Tibial nerve (tissue), 4 donors: ENCODE results near the gene S100A4. TPM values are rescaled to one million over a fixed set of nuclear protein-coding genes. Genes with fewer than 3 reads are reported as not detected.

Experiments
- DNase-seq, 2 donors: peaks; one replicate each; pipeline ENCODE4 v3.0.0-alpha.2; 2019; ENCODE audit warnings: low spot score in 2 of 2
- H3K27ac ChIP-seq, 4 donors: fragments of 200-600 bp; sonication (generic) in 3 of 4; one replicate each; pipeline ENCODE4 v1.5.1; 2017 to 2019; ENCODE audit warnings: mild to moderate bottlenecking in 1 of 4
- H3K27me3 ChIP-seq, 2 donors: fragments of 200-600 bp; sonication (generic) in 1 of 2; one replicate each; pipeline versions ENCODE4 v1.5.1 to v1.6.0; 2017 to 2019
- H3K36me3 ChIP-seq, 3 donors: fragments of 200-600 bp; sonication (generic); one replicate each; pipeline ENCODE4 v1.5.1; 2018 to 2019
- H3K4me1 ChIP-seq, 4 donors: fragments of 200-600 bp; sonication (generic) in 3 of 4; one replicate each; pipeline ENCODE4 v1.5.1; 2017 to 2019
- H3K4me3 ChIP-seq, 4 donors: fragments of 200-600 bp; sonication (generic) in 3 of 4; one replicate each; pipeline ENCODE4 v1.5.1; 2017 to 2019; ENCODE audit warnings: mild to moderate bottlenecking in 1 of 4, moderate library complexity in 1 of 4
- H3K9me3 ChIP-seq, 4 donors: fragments of 200-600 bp; sonication (generic) in 3 of 4; one replicate each; pipeline ENCODE4 v1.5.1; 2017 to 2019
- EP300 ChIP-seq, 2 donors: sonication (generic); formaldehyde crosslinking; IDR thresholded peaks; one replicate each; pipeline ENCODE4 v1.6.1; 2017; ENCODE audit warnings: antibody characterized with exemption in 2 of 2, mild to moderate bottlenecking in 1 of 2
- POLR2A ChIP-seq, 2 donors: fragments of 450-650 bp; IDR thresholded peaks; one replicate each; pipeline ENCODE4 v1.6.1; 2017; ENCODE audit warnings: antibody characterized with exemption in 2 of 2, mild to moderate bottlenecking in 2 of 2, moderate library complexity in 2 of 2
- WGBS, 2 donors: methylation state at CpG; one replicate each; pipeline ENCODE4 v1.1.5; 2018; 5-methylcytosine and 5-hydroxymethylcytosine counted together
- total RNA-seq, 4 donors: library from RNA; depleted of rRNA; stranded (reverse); fragments of >200 nt; gene quantifications; one replicate each; pipeline ENCODE4 v1.1.0, GENCODE V29; 2016
- TF ChIP-seq, protein P1 (sequence below), 5 experiments: fragments of 200-600 bp in 3 of 5; fragments of 450-650 bp in 2 of 5; sonication (generic) in 3 of 5; IDR thresholded peaks; one replicate each; pipeline ENCODE4 v1.5.1; 2016 to 2019; ENCODE audit warnings: antibody characterized with exemption in 5 of 5, mild to moderate bottlenecking in 3 of 5, moderate library complexity in 2 of 5

S100A4 gene
- total RNA-seq, 4 donors from 2014 or later = 398 to 439 (median 420) TPM

DNA sequence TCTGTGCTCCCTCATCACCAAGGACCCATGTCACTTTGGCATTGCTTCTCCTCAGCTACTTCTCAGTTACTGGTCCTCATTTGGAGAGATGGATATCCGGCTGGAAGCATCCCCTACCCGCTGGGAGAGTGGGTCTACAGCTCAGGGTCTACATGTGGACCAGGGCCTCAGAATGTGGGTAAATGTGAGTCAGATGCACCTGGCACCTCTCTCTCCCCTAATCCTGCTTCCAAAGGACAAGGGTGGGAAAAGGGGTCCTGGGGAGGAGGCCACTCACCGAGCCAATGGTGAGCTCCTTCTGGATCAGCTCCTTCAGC lies 10.7 kb downstream of the S100A4 start:
- Histone ChIP-seq H3K4me3 (peak overlapping the region; percentile 67 to 99 (median 78)), H3K36me3 (no peaks in the 10 kb centered on the region), H3K27me3 (no peaks in the 10 kb centered on the region), H3K4me1 (peaks cover 0 to 60% (median 27%) of the 10 kb centered on the region in 4 donors), H3K9me3 (no peaks in the 10 kb centered on the region), H3K27ac (peak overlapping the region; percentile 96 to 100 (median 98))
- no peak for TF ChIP-seq POLR2A (IDR thresholded peaks at IDR 0.05)
- TF ChIP-seq, protein P1, sequence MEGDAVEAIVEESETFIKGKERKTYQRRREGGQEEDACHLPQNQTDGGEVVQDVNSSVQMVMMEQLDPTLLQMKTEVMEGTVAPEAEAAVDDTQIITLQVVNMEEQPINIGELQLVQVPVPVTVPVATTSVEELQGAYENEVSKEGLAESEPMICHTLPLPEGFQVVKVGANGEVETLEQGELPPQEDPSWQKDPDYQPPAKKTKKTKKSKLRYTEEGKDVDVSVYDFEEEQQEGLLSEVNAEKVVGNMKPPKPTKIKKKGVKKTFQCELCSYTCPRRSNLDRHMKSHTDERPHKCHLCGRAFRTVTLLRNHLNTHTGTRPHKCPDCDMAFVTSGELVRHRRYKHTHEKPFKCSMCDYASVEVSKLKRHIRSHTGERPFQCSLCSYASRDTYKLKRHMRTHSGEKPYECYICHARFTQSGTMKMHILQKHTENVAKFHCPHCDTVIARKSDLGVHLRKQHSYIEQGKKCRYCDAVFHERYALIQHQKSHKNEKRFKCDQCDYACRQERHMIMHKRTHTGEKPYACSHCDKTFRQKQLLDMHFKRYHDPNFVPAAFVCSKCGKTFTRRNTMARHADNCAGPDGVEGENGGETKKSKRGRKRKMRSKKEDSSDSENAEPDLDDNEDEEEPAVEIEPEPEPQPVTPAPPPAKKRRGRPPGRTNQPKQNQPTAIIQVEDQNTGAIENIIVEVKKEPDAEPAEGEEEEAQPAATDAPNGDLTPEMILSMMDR (IDR thresholded peaks at IDR 0.05) = peak in 1 of 5 experiments; percentile 9
- 59 to 65% methylated on average over 3 of the region's 3 CpGs for WGBS, 2 donors
- DNase-seq = no peak

GRCh38 chr1:153534226-153534924 lies 11.2 kb downstream of the S100A4 start:
- WGBS, 2 donors = 41 to 53% methylated on average over 7 of the region's 7 CpGs
- Histone ChIP-seq H3K27me3 (no peaks in the 10 kb centered on the region), H3K4me1 (peaks cover 0 to 60% (median 27%) of the 10 kb centered on the region in 4 donors), H3K4me3 (peak overlapping the region; percentile 67 to 99 (median 78)), H3K36me3 (no peaks in the 10 kb centered on the region), H3K27ac (peak overlapping the region; percentile 96 to 100 (median 98)), H3K9me3 (no peaks in the 10 kb centered on the region)
- TF ChIP-seq, protein P1 (IDR thresholded peaks at IDR 0.05) = no peak
- no peak for TF ChIP-seq EP300 (IDR thresholded peaks at IDR 0.05)
- TF ChIP-seq POLR2A (IDR thresholded peaks at IDR 0.05) = no peak
- DNase-seq = no peak

DNA sequence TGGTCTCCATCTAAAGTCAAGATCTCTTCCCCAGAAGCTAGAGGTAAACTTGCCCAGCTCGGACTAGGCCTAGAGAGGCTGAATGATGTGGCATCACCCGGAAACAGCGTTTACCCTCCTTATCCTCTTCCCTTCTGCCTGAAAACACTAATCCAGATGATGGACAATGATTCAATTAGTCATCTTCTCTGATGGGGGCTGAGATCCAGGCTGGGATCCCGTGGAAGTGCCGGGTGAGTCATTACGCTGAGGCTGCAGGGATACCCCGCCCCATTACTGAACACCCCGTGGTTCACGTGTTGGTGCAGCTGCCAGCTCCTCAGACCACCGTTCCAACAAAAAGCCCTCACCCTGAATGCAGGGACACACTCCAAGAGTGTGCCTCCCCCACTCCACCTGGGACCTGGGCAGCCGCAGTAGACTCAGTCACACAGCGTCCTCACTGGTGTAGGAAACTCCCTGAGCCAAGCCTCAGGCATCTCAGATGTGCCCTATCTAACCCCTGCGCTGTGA lies 11.9 kb downstream of the S100A4 start:
- H3K9me3 ChIP-seq = no peaks in the 10 kb centered on the region
- peak overlapping the region; percentile 96 to 100 (median 98) for H3K27ac ChIP-seq
- peak; percentile 43 to 56 for DNase-seq
- WGBS, 2 donors = 13 to 17% methylated on average over 11 of the region's 13 CpGs
- peak overlapping the region; percentile 67 to 99 (median 78) for H3K4me3 ChIP-seq
- H3K4me1 ChIP-seq = peaks cover 0 to 60% (median 27%) of the 10 kb centered on the region in 4 donors
- no peaks in the 10 kb centered on the region for H3K27me3 ChIP-seq
- TF ChIP-seq, protein P1 (IDR thresholded peaks at IDR 0.05) = no peak
- no peak for TF ChIP-seq EP300 (IDR thresholded peaks at IDR 0.05)
- no peak for TF ChIP-seq POLR2A (IDR thresholded peaks at IDR 0.05)
- no peaks in the 10 kb centered on the region for H3K36me3 ChIP-seq

DNA sequence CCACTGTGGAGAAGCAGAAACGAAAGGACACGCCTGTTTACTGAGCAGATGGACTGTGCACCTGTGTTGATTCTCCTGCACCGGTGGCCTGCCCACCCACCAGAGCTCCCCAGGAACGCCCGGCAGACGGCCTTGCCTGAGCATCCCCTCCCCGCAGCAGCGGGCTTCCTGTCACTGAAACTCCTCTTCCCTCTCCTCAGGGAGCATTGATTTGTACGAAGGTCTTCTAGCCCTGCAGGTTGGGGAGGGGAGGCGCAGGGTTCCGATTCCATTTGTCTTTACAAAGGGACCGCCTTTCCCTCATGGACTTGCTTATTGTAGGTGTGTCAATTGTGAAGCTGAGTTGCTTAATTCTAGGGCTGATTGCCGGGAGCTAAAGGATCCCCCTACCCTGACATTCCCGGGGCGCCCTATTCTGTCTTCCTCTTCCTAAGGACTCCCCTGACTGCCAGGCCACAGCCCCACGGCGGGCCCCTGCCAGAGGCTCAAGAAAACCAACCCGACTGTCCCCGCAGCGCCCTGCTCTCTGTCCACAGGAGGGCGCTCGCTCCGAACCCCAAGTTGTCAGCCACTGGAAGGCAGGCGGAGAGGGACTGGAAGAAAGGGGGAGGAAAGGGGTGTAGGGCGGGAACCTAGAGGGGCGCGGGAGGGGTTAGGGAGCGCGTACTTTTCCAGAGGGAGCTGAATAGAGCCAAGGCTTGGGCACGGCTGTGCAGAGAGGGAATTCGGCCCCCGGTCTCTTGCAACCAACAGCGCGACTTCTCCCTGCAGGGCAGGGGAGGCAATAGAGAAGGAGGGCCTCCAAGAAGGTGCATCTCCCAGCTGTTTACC lies 12.6 kb downstream of the S100A4 start:
- peak; percentile 90 to 93 for DNase-seq
- H3K4me3 ChIP-seq = peak overlapping the region; percentile 67 to 99 (median 78)
- no peaks in the 10 kb centered on the region for H3K27me3 ChIP-seq
- TF ChIP-seq, protein P1 (IDR thresholded peaks at IDR 0.05) = peak; percentile 90 to 97 (median 95)
- TF ChIP-seq EP300 (IDR thresholded peaks at IDR 0.05) = peak in 1 of 2 donors; percentile 75
- TF ChIP-seq POLR2A (IDR thresholded peaks at IDR 0.05) = peak; percentile 48 to 50
- peak overlapping the region; percentile 96 to 100 (median 98) for H3K27ac ChIP-seq
- H3K9me3 ChIP-seq = no peaks in the 10 kb centered on the region
- WGBS, 2 donors = 12 to 17% methylated on average over 34 of the region's 34 CpGs
- peaks cover 0 to 60% (median 27%) of the 10 kb centered on the region in 4 donors for H3K4me1 ChIP-seq
- H3K36me3 ChIP-seq = peaks cover 0 to 3% (median 0%) of the 10 kb centered on the region in 3 donors
